Choroid plexus epithelial cell (primary cell): Measurements from ENCODE around the gene RAB44.

Source experiments
- DNase-seq: peaks from one replicate; pipeline ENCODE4 v3.0.0-alpha.2; 2010; ENCODE audit warnings: low read depth
- H3K4me3 ChIP-seq: 2 replicates; pipeline ENCODE4 v1.5.1; 2011; ENCODE audit warnings: low read depth, mild to moderate bottlenecking, control low read depth, low read length, moderate library complexity
- CTCF ChIP-seq: conservative IDR thresholded peaks from 2 replicates; pipeline ENCODE4 v1.5.1; 2011; ENCODE audit warnings: low read depth, mild to moderate bottlenecking, control low read depth, inconsistent platforms, low read length, moderate library complexity

The RAB44 gene

GRCh38 chr6:36717871-36718540 is 20.4 kb downstream of the RAB44 start:
- no peak overlapping the region for H3K4me3 ChIP-seq
- no peak for TF ChIP-seq CTCF
- no peak for DNase-seq

DNA sequence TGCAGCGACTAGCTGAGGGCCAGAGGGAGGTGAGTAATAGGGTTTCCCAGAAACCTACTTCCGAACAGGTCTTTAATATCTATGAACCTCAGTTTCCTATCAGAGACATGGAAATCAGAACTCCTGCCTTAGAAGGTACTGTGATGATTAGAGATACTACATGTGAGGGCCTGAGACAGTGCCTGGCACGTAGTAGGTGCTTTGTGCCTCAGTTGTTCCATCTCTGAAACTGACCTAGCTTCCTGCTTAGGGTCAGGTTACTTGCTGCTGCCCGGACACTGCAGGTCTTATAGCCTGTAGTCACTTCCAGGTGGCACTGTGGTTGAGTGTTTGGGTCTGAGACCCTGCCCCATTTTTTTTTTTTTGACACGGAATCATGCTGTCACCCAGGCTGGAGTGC is 20.9 kb downstream of the RAB44 start:
- no peak overlapping the region for H3K4me3 ChIP-seq

GRCh38 chr6:36719126-36719525 is 21.5 kb downstream of the RAB44 start:
- H3K4me3 ChIP-seq, result no peak overlapping the region
- no peak for TF ChIP-seq CTCF
- DNase-seq, result no peak

More for the DNA sequence above, 20.9 kb downstream of the RAB44 start:
- no peak for DNase-seq
- no peak for TF ChIP-seq CTCF

DNA sequence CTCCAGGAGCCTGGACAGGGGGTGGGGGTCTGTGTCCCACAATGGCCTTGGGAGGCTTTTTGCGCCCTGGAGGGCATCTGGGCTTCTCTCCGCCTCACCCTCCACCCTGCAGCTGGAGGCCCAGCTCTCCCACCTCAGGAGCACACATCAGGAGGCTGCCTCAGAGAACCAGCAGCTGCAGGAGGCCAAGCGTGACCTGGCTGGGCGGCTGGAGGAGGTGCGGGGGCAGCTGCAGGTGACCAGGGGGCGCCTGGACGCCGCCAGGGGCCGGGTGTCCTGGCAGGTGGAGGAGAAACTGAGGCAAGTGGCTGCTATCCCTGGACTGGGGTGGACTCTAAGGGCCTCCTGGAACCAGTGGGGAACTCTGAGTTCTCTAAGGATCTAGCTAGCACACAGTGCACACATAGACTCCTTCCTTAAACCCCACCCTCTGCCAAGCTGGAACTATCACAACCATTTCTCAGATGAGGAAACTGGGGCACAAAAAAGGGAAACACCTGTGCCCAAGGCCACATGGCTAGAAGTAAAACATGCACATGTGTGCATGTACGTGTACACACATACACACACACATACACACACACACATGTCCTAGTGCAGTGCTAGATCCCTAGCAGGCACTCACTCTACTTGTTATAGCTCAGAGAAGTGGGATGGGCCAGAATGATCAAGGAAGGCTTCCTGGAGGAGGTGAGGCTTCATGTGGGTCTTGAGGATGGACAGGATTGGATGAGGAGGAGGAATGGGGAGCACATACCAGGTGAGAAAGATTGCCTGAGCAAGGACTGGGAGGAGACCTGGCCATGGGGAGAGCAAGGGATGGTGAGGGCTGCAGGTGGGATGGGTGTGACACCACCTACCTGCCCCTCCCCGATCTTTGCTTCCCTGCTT is 22.9 kb downstream of the RAB44 start:
- H3K4me3 ChIP-seq, result no peak overlapping the region
- no peak for DNase-seq
- TF ChIP-seq CTCF, result no peak

DNA sequence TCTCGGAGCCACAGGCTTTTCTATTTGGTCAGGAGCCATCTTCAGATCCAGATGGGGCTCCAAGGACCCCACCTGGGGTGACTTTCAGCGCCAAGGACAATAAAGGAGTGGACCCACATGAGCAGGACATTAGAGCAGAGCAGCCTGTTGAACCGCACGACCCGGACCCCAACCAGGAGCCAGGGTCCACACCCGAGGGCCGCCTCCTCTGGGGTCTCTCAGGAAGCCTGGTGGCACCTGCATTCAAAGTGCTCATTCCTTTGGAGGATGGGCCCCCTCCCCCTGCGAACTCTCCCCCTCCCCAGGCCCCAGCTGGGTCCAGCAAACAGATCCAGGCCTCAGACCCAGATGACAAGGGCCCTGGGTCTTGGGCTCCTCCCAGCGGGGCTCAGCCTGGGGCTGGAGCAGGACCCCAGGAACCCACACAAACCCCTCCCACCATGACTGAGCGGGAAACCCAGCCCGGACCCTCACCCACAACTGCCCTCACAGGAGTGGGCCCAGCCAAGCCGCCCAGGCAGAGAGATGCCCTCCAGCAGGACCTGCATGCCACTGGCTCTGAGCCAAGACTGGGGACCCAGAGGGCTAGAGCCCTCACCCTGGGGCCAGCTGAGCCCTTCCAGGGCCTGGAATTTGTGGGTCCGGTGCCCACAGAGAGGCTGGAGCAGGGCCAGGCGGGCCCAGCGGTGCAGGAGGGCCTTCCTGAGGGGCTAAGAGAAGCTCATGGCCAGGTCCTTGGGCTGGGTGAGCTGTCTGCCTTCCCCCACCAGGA is 23.9 kb downstream of the RAB44 start:
- no peak overlapping the region for H3K4me3 ChIP-seq
- DNase-seq, result no peak
- TF ChIP-seq CTCF, result no peak

DNA sequence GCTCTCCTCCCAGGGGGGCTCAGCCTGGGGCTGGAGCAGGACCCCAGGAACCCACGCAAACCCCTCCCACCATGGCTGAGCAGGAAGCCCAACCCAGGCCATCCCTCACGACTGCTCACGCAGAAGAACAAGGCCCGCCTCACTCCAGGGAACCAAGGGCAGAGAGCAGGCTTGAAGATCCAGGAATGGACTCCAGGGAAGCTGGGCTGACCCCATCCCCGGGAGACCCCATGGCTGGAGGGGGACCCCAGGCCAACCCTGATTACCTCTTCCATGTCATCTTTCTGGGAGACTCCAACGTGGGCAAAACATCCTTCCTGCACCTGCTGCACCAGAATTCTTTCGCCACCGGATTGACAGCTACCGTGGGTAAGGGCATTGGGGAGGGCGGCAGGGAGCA is 24.7 kb downstream of the RAB44 start:
- no peak for TF ChIP-seq CTCF
- no peak for DNase-seq
- no peak overlapping the region for H3K4me3 ChIP-seq
